Left ventricle myocardium superior (tissue), 1 donor: ENCODE results near the gene ITGB3BP. TPM values are rescaled to one million over a fixed set of nuclear protein-coding genes. Genes with fewer than 3 reads are reported as not detected.
"Not testable (repeated sequence)": the region's sequence is repeated elsewhere in the genome, so short reads cannot be mapped to it uniquely, and the experiment has no call there.

Source experiments
- ATAC-seq: fragments of 200-7000 bp; cut with Tn5 transposase; one replicate; pipeline ENCODE4 v1.9.1; 2020; ENCODE audit warnings: mild to moderate bottlenecking, moderate library complexity
- DNase-seq: peaks from one replicate; pipeline ENCODE4 v3.0.0-alpha.2; 2020
- intact Hi-C: fragments of 100-400 bp; cut with micrococcal nuclease; formaldehyde crosslinking; loops from one replicate; pipeline ENCODE4 v1.11.0; 2022
- total RNA-seq: library from RNA; stranded (reverse); fragmentation: NEBNext Ultra II Directional; extraction: Animal tissue kit (Norgen Biotek cat#: 25700); gene quantifications from one replicate; pipeline ENCODE4 v1.2.1, GENCODE V29; 2021
- donor health status: DM: no; HTN: yes; CAD: no; lungs with severe emphysema.

Gene ITGB3BP
- total RNA-seq, 1 donor from 2014 or later: 12.0 TPM

DNA sequence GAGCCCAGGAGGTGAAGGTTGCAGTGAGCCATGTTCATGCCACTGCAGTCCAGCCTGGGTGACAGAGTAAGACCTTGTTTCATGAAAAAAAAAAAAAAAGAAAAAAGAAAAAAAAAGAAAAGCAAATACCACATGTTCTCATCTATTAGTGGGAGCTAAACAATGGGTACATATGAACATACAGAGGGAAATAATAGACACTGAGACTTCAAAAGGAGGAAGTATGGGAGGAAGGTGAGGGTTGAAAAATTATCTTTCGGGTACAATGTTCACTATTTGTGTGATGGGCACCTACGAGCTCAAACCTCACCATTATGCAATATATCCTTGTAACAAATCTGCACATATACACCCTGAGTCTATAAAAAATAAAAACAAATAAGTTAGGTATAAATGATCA lies 6.4 kb downstream of the ITGB3BP start:
- ATAC-seq (no peak), DNase-seq (no peak)
- intact Hi-C loops: no loop called here

DNA sequence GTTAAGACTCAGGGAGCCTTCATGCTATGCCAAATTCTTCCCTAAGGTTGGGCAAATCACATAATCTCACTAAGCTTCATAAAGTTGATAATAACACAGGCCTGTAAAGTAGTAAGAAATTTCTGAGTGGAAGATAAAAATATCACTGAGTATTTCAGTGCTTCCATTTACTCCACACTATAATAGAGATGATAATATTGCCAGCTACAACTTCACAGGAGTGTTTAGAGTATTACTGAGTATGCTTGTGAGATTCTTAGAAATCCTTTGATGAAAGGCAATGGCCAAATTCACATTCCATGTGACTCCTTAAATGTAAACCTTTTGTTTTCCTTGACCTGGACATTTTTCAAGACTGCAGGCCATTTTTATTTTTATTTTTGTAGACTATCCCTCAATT lies 10.4 kb downstream of the ITGB3BP start:
- no peak for ATAC-seq
- no peak for DNase-seq
- intact Hi-C loops: no loop called here

DNA sequence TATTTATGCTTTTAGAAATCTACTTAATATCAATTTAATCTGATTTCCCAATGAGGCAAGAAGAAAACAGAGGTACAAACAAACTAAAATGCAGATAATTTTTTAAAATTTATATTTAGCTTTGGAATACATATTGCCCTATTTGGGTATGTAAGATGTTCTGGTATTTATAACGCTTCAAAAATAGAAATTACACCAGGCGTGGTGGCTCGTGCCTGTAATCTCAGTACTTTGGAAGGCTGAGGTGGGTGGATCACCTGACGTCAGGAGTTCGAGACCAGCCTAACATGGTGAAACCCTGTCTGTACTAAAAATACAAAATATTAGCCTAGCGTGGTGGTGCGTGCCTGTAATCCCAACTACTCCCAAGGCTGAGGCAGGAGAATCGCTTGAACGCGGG lies 13.3 kb downstream of the ITGB3BP start:
- intact Hi-C loops: no loop called here
- DNase-seq (no peak), ATAC-seq (no peak)

DNA sequence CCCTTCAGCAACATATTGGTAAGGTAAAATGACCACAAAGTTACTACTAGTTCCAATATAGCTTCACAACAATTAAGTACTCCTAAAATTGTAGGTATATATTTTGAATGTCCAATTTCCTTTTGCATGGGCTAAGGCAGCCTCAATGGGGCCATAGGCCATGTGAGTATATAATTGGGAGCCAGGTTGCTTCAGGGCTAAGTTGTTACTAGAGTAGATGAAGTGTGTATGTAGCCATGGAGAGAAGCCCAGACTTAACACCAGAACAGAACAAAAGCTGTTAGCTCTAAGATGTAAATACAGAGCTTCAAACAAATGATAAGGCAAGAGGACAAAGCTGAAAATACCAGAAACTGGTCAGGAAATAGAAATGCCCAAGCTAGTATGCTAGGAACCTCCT lies 16.2 kb downstream of the ITGB3BP start:
- DNase-seq (no peak), ATAC-seq (no peak)

DNA sequence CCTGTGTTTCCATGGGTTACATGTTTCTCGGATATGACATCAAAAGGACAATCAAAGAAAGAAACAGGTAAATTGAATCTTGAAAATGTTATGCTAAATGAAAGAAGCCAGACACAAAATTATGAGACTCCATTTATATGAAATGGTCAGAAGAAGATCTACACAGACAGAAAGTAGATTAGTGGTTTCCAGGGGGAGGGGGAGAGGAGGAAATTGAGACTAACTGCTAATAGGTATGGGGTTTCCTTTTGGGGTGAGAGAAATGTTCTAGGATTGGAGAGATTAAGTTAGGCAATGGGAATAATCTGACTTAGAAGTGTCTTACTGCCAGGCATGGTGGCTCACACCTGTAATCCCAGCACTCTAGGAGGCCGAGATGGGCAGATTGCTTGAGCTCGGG lies 21.8 kb downstream of the ITGB3BP start:
- intact Hi-C loops: no loop called here
- ATAC-seq (no peak), DNase-seq (no peak)

More for the DNA sequence above, 16.2 kb downstream of the ITGB3BP start:
- intact Hi-C loops: no loop called here

DNA sequence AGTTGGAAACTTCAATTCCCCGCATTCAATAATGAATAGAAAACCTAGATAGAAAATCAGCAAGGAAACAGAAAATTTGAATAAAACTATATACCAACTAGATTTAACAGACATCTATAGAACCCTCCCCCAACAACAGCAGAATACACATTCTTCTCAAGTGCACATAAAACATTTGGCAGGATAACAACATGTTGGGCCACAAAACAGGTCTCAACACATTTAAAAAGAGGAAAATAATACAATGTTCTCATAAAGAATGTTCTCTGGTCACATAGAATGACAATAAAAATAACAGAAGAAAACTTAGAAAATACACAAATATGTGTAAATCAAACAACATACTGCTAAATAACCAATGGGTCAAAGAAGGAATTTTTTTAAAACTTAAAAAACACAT lies 24.9 kb downstream of the ITGB3BP start:
- intact Hi-C loops: no loop called here
- DNase-seq: no peak
- ATAC-seq: no peak

DNA sequence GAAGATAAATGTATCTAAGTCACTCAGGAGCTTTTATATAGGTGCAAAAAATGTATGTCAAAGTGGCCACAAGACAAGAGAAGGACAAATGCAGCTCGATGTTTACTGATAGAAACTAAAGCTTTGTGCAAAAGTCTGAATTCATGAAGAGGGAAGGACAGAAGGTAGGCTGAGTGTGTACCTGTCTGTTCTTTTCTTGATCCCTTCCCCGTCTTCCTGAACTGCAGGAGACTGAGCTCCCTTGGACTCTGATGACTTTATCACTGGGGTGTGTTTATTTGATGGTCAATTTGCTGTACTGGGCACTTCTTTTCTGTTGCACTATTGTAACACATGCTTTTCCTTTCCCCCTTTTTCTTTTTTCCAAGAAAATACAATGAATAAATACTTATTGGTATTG lies 25.4 kb downstream of the ITGB3BP start:
- ATAC-seq (no peak), DNase-seq (no peak)

DNA sequence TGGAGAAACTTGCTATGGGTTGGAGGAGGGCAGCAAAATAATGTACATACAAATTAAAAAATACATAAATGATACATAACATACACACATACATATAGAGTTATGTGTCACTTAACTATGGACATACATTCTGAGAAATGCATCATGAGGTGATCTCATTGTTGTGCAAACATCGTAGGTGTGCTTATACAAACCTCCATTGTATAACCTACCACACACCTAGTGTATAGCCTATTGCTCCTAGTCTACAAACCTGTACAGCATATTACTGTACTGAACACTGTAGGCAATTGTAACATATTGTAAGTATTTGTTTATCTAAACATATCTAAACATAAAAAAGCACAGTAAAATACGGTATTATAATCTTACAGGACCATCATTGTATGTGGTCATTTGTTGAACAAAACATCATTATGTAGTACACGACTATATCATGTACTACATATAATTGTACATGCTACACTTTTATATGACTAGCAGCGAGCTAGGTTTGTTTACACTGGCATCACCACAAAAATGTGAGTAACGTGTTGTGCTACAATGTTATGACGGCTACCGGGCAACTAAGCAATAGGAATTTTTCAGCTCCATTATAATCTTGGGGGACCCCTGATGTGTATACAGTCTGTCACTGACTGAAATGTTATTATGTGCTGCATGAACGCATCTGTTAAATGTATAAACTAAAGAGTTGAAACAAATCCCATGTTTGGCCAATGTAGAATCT lies 35.5 kb downstream of the ITGB3BP start:
- ATAC-seq (peak; percentile 84), DNase-seq (no peak)
- intact Hi-C loops: no loop called here

More for the DNA sequence above, 25.4 kb downstream of the ITGB3BP start:
- intact Hi-C loops: no loop called here

DNA sequence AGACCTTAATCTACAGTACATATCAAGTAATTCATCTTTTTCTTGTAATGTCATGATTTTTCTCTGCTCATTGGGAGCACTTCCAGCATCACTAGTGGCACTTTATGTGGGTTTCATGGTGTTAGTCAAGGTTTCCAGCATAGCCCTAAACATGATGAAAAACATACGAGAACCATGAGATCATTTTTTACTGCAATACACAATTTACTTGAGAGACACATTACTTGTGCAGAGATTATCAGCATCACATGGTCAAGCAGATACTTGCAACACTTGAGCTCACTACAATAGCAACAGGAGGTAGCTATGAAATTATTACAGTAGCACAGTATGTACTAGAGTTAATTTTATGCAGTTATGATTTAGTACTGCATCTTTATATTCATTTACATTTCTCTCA lies 36.4 kb downstream of the ITGB3BP start:
- ATAC-seq (peak; percentile 82), DNase-seq (no peak)
- intact Hi-C loops: no loop called here

DNA sequence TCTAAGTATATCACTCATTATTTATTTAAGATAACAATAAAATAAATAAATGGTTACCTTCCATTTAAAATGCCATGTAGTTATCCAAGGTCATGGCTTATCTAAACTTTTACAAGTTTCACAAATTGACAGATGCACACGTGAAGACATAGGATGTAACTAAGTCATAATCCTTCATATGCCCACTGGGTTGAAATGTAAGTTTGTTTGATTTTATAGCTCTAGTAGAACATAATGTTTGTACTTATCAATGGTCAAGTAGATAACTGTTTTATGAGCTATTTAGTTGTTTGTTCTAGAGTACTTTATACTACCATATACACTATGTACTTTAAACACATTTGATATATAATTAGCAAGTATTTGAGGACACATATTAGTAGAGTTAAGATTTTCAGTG lies 43.0 kb downstream of the ITGB3BP start:
- intact Hi-C loops: no loop called here

DNA sequence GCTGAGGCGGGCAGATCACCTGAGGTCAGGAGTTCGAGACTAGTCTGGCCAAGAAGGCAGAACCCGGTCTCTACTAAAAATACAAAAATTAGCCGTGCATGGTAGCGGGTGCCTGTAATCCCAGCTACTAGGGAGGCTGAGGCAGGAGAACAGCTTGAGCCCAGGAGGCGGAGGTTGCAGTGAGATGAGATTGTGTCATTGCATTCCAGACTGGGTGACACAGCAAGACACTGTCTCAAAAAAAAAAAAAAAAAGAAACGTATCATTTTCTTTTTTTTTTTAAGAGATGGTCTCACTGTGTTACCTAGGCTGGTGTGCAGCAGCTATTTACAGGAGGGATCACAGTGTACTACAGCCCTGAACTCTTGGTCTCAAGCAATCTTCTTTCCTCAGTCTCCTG lies 47.3 kb downstream of the ITGB3BP start:
- intact Hi-C loops: no loop called here
- DNase-seq: no peak
- no peak for ATAC-seq

More for the DNA sequence above, 43.0 kb downstream of the ITGB3BP start:
- no peak for ATAC-seq
- no peak for DNase-seq

DNA sequence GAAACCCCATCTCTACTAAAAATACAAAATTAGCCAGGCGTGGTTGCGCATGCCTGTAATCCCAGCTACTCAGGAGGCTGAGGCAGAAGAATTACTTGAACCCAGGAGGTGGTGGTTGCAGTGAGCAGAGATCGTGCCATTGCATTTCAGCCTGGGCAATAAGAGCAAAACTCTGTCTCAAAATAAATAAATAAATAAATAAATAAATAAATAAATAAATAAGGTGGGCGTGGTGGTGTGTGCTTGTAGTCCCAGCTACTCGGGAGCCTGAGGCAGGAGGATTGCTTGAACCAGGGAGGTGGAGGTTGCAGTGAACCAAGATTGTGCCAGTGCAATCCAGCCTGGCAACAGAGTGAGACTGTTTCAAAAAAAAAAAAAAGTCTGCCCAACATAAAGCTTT lies 54.3 kb downstream of the ITGB3BP start:
- ATAC-seq, intact Hi-C loops, DNase-seq: not testable (repeated sequence)

DNA sequence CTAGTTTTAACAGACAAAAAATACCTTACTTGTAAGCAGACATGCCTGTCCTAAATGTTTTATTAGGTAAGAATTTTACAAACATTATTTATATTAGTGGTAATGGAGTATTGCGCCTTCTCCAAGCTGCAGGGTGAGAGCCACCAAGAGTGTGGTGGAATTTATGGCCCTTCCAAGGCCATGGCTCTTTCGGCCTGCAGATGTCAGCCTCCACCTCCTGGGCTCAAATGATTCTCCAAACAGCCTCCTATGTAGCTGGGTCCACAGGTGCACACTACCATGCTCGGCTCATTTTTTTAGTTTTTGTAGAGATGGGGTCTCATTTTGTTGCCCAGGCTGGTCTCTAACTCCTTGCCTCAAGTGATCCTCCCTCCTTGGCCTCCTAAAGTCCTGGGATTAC lies 56.3 kb downstream of the ITGB3BP start:
- intact Hi-C loops: no loop called here
- ATAC-seq (peak; percentile 41), DNase-seq (no peak)

DNA sequence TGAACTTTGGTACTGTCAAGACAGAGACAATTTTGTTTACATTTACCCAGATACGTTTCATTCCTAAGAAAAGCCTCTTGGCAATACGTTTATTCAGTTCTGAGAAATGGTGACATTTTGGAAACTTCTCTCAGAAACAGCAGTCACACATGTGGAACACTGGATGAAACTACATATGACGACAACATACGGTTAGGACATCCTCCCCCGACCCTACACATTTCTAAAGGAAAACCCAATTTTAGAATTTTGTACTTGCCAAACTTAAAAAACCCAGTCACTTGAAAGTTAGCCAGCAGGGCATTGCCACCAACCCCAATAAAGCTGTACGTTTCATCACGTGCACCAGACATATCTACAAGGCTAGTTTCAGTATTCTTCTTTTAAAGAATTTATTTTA lies 56.8 kb downstream of the ITGB3BP start:
- intact Hi-C loops: no loop called here
- no peak for ATAC-seq

DNA sequence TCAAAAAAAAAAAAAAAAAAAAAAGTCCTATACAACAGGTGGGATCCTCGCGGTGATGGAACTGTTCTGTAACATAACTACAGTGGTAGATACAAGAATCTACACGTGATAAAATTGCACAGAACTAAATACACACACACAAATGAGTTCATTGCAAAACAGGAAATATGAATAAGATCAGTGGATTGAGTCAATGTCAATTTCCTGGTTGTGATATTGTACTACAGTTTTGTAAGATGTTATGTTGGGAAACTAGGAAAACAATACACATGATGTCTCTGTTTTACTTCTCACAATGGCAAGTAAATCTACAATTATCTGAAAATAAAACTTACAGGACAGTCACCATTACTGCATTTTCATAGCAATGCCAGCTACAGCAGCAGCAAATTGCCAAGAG lies 59.8 kb downstream of the ITGB3BP start:
- ATAC-seq (no peak), DNase-seq (no peak)
- intact Hi-C loops: no loop called here

More for the DNA sequence above, 56.8 kb downstream of the ITGB3BP start:
- DNase-seq: no peak

DNA sequence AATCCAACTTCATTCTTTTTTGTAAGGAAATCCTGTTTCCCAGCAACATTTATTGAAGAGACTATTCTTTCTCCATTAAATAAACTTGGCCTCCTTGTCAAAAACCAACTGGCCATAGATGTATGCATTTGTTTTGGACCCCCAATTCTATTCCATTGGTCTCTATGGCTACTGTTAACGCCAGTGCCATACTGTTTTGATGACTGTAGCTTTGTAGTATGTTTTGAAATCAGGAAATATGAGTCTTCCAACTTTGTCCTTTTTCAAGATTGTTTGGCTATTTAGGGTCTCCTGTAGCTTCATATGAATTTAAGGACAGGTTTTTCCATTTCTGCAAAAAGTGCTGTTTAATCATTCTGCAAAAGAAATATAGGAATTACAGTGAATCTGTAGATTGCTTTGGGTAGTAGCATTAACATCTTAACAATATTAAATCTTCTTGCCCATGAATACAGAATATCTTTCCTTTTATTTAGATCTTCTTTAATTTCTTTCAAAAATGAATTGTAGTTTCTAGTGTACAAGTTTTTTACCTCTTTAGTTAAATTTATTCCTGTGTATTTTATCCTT lies 61.3 kb downstream of the ITGB3BP start:
- no peak for ATAC-seq
- intact Hi-C loops: no loop called here
- no peak for DNase-seq

DNA sequence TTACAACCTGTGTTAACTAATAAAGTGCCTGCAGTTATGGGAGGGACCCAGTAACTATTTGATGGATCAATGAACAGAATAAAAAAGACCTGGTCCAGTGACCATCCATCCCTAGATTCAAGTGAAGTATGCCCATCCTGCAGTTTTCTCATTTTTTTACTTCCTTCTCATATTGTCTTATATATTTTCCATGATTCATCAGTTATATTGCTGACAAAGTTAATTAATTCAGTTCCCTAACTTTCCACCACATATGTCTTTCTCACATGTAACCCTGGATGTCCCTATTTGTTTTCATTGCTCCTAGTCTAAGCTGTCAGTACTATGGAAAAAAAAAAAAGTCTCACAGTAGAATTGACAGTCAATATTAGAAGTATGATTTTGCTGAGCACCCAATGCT lies 64.3 kb downstream of the ITGB3BP start:
- DNase-seq: no peak

DNA sequence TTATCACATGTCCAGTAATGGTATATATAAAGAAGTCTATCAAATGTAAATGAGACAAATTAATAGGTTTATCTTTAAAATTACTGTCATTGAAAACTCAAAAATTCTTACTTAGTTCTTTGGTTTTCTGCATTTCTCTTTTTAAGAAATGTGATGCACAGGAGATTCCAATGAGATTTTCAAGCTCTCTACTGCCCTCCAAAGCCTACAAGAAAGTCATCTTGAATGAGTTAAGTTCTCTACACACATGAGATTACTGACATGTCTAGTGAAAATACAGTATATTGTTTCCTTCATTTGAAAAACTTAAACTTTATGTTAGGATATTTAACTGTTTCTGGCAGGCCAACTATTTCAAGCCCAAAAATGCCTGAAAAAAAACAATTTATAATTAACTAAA lies 68.8 kb downstream of the ITGB3BP start:
- intact Hi-C loops: no loop called here
- DNase-seq (no peak), ATAC-seq (no peak)

More for the DNA sequence above, 64.3 kb downstream of the ITGB3BP start:
- ATAC-seq: no peak
- intact Hi-C loops: no loop called here

DNA sequence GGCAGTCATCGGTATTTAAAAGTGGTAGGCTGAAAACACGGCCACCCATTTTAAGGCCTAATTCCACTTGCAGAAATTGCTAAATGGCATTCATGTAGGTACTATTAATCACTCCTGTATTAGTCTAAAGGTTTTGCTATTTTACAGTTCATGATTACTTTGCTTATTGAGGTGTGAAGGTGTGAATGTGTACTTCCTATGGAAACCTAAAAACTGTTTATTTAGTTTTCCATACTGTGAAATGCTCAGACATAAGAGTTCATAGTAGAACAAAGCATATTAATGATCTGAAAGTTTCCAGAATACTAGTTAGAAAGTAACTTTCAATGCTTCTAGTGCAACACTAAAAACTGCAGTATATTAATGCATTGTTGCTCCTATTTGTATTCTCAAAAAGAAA lies 69.8 kb downstream of the ITGB3BP start:
- ATAC-seq (no peak), DNase-seq (no peak)
- intact Hi-C loops: no loop called here

DNA sequence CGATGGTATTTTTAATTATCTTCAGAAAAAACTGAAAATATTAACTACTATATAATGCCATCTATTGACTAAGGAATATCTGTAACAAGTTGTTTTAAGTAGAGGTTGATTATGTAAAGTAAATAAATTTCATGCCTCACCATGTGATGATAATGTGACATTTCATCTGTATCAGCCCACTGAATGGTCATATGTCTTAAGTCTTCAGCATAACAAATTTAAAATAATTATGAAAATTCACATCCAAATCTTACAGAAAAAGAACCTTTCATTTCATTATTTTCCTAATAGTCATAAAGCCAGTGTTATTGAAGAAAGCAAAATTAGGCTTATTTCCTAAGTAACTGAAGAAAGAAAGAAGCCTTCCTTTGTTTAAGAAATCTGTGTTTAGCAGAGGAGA lies 72.6 kb downstream of the ITGB3BP start:
- ATAC-seq (no peak), DNase-seq (no peak)
- intact Hi-C loops: no loop called here

DNA sequence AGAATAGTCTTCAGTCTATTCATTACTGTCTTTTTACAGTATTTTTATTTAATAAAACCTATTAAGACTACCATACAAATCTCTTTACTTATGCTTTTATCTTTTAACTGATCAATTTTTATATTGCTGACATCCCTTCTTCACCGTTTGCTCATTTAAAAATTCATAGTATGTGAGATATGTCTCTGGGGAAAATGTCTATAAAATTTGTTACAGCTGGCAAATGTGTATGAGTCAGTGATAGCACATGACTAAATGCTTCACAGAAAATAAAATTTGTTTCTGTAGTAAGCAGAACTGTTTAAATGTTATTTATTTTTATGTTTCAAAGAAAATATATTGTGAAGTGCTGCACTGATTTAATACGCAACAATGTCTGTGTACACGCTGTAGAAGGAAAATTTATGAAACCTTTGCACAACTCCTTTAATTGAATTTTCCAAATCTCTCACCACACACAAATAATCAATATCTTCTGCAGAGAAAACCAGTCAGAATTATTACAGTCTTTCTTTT lies 74.2 kb downstream of the ITGB3BP start:
- DNase-seq (no peak), ATAC-seq (no peak)
- intact Hi-C loops: no loop called here
